Vagina (tissue), 2 donors: Measurements from ENCODE around the gene GOLPH3L.
A peak's percentile ranks its signal among the peaks of the same experiment; 100 is the strongest.

Experiments
- CTCF ChIP-seq, 3 experiments: fragments of 450-650 bp in 2 of 3; fragments of 200-600 bp in 1 of 3; sonication (generic) in 1 of 3; IDR thresholded peaks; one replicate each; pipeline ENCODE4 v1.5.1; 2017 to 2019; ENCODE audit warnings: antibody characterized with exemption in 3 of 3, mild to moderate bottlenecking in 2 of 3, moderate library complexity in 2 of 3
- POLR2A ChIP-seq, 2 donors: fragments of 450-650 bp; IDR thresholded peaks; one replicate each; pipeline ENCODE4 v1.6.1; 2017; ENCODE audit warnings: antibody characterized with exemption in 2 of 2, mild to moderate bottlenecking in 2 of 2, moderate library complexity in 2 of 2

DNA sequence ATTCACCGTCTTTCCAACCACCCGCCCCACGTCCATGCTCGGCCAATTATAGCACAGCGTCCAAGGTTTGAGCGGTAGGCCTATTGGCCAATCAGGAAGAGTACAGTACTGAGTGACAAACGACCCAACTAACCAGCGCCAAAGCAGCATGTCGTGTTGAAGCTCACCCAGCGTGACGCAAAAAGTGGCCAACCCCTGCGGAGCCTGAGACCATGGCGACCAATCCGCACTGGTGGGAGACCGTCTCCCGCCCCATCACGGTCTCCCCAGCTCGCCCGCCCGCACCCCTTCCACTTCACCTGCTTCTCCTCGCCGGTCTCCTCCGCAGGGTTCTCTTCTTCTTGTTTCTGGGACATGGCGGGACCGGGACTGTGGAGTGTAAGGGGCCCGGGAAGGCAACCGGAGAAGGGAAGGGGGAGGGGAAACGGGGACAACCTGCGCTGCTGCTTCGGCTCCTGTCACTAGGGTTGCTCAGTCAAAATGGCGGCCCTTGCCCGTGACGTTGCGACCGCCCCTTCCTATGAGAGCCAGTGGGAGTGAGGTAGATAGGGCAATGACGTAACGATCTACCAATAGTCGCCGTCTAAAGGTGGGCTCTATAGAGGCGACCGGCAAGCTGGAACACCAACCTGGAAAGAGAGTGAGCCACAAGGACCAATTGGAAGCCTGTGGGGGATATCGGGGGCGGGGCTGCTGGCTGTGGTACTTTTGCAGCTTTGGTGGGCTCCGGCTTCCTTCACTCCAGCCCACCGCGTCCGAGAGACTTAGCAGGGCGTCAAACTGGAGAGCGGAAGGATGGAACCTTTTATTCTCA is 67.6 kb downstream of the GOLPH3L start, which contains the start of gene ENSA:
- peak; percentile 94 to 95 for TF ChIP-seq POLR2A (IDR thresholded peaks at IDR 0.05)
- TF ChIP-seq CTCF (IDR thresholded peaks at IDR 0.05): no peak
